ENCODE results near the gene C2CD4C.

C2CD4C gene, protein sequence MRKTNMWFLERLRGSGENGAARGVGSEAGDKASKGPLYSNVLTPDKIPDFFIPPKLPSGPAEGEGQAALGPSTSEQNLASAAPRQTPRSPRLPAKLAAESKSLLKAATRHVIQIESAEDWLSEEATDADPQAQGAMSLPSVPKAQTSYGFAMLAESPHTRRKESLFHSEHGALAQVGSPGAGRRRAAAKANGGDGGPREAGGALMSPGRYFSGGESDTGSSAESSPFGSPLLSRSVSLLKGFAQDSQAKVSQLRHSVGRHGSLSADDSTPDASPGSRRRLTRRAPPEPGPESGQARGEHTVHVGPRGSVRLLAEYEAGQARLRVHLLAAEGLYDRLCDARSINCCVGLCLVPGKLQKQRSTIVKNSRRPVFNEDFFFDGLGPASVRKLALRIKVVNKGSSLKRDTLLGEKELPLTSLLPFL

DNA sequence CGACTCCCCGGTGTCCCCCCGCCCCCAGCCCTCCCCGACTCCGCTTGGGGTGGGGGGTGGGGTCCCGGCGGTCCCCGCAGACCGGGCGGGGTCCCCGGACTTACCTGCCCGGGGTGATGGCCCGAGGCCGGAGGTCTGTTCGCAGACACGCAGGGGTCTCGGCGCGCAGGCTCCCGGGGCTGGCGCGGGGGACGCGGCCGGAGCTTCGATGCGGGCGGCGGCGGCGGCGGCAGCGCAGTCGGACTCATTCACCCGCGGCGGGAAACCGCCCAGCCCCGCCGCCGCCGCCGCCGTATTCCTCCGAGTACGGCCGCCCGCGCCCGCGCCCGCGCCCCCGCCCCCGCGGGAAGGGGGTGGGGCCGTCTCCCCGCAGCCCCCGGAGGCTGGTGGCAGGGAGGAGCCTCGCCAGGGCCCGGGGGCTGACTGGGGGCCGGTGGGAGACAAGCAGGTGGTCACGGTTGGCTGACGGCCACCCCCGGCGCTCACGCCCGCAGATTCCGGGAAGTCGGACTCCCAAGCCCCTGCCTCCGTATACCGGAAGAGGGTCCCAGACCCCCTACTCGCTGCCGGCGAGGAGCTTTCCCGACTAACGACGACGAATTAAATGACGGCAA, at the start of gene C2CD4C:
Gene C2CD4C (minus strand): TSS at position 246 of the 614 bp plus-strand sequence. CDS start 786 bp downstream, outside the sequence.
- no peak for DNase-seq (ENCODE audit: extremely low read depth, low read depth)
- TF ChIP-seq, protein P1, sequence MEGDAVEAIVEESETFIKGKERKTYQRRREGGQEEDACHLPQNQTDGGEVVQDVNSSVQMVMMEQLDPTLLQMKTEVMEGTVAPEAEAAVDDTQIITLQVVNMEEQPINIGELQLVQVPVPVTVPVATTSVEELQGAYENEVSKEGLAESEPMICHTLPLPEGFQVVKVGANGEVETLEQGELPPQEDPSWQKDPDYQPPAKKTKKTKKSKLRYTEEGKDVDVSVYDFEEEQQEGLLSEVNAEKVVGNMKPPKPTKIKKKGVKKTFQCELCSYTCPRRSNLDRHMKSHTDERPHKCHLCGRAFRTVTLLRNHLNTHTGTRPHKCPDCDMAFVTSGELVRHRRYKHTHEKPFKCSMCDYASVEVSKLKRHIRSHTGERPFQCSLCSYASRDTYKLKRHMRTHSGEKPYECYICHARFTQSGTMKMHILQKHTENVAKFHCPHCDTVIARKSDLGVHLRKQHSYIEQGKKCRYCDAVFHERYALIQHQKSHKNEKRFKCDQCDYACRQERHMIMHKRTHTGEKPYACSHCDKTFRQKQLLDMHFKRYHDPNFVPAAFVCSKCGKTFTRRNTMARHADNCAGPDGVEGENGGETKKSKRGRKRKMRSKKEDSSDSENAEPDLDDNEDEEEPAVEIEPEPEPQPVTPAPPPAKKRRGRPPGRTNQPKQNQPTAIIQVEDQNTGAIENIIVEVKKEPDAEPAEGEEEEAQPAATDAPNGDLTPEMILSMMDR (IDR thresholded peaks at IDR 0.05; ENCODE audit: low read depth, low read length, missing control alignments): no peak
- peak within 1 kb of the TSS; percentile 34 for H3K4me3 ChIP-seq (replicated peaks; ENCODE audit: low read depth, low read length)

DNA sequence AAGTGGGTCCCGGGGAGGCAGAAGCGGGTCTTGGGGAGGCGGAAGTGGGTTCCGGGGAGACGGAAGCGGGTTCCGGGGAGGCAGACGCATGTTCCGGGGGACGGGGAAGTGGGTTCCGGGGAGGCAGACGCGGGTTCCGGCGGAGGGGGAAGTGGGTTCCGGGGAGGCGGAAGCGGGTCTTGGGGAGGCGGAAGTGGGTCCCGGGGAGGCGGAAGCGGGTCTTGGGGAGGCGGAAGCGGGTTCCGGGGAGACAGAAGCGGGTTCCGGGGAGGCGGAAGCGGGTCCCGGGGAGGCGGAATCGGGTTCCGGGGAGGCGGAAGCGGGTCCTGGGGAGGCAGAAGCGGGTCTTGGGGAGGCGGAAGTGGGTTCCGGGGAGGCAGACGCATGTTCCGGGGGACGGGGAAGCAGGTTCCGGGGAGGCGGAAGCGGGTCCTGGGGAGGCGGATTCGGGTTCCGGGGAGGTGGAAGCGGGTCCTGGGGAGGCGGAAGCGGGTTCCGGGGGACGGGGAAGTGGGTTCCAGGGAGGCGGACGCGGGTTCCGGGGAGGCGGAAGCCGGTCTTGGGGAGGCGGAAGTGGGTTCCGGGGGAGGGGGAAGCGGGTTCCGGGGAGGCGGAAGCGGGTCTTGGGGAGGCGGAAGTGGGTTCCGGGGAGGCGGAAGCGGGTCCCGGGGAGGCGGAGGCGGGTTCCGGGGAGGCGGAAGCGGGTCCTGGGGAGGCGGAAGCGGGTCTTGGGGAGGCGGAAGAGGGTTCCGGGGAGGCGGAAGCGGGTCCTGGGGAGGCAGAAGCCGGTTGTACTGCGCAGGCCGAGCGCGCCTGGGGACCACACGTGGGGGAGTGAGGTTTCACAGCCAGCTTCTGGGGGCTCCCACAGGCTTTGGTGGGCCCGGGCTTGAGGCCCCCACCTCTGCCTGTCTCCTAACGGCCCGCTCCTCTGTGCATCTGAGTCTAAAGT, 49.4 kb upstream of the C2CD4C start:
- DNase-seq (ENCODE audit: extremely low read depth, low read depth): no peak
- TF ChIP-seq, protein P1 (IDR thresholded peaks at IDR 0.05; ENCODE audit: low read depth, low read length, missing control alignments): no peak
- no peak overlapping the region for H3K4me3 ChIP-seq (replicated peaks; ENCODE audit: low read depth, low read length)

DNA sequence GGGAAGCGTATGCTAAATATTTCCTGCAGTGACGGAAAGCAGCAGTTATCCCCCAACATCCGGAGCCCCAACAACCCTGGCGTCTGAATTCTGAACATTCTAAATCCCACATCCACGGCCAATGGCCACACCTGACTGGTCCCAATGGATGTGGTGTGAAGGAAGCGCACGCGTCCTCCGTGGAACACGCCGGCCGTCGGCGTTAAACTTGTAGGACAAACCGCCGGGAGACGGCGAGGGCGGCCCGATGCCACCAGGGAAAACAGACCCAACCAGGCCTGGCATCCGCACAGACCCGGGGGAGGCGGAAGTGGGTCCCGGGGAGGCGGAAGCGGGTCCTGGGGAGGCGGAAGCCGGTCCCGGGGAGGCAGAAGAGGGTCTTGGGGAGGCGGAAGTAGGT, 48.7 kb upstream of the C2CD4C start:
- TF ChIP-seq, protein P1 (IDR thresholded peaks at IDR 0.05; ENCODE audit: low read depth, low read length, missing control alignments): no peak
- no peak for DNase-seq (ENCODE audit: extremely low read depth, low read depth)
- H3K4me3 ChIP-seq (replicated peaks; ENCODE audit: low read depth, low read length): no peak overlapping the region

DNA sequence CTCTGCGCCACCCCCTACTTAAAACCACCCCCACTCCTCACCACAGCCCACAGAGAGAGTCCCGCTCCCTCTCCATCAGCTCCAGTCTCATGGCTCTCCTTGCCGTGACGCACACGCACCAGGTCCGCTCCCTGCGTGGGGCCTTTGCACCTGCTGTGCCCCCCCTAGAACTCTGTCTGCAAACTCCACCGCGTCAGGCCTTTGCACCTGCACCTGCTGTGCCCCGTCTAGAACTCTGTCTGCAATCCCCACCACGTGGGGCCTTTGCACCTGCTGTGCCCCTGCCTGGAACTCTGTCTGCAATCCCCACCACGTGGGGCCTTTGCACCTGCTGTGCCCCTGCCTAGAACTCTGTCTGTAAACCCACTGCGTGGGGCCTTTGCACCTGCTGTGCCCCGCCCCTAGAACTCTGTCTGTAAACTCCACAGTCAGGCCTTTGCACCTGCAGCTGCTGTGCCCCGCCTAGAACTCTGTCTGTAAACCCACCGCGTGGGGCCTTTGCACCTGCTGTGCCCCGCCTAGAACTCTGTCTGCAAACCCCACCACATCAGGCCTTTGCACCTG, 47.7 kb upstream of the C2CD4C start:
- no peak for DNase-seq (ENCODE audit: extremely low read depth, low read depth)

DNA sequence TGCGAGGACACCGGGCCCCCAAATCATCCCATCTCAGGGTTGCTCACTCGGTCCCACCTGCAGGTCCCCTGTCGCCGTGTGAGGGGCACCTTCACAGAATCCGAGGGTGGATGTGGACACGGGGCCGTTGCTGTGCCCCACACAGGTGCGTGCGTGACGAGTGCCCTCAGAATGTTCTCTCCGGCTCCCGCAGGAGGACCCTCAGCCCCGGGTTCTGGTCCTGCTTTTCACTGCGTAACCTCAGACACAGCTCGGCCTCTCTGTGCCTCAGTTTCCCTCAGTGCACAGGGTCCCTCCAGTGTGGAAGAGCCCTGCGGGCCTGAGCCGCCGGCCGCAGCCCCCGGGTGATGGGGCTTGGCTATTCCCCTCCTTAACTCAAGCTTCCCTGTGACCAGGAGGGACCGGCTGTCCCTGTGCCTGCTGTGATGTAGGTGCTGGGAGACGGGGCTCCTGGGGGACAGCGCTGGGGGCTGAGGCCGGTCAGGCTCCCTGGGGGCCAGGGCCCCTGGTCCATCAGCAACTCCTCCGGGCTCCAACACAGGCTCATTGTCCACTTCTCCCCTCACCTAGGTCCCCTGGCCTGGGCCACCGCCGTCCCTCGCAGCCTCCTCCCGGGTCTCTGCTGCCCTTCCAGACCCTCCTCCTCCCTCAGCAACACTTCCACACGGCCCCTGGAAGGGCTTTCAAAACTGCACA, 47.1 kb upstream of the C2CD4C start:
- H3K4me3 ChIP-seq (replicated peaks; ENCODE audit: low read depth, low read length): no peak overlapping the region
- TF ChIP-seq, protein P1 (IDR thresholded peaks at IDR 0.05; ENCODE audit: low read depth, low read length, missing control alignments): no peak
- DNase-seq (ENCODE audit: extremely low read depth, low read depth): no peak

More for the DNA sequence above, 47.7 kb upstream of the C2CD4C start:
- H3K4me3 ChIP-seq (replicated peaks; ENCODE audit: low read depth, low read length): no peak overlapping the region
- TF ChIP-seq, protein P1 (IDR thresholded peaks at IDR 0.05; ENCODE audit: low read depth, low read length, missing control alignments): no peak

All from HFF-Myc (cell line).